Coronary artery (tissue), 2 donors: ENCODE data around the gene CMYA5.

ENCODE experiments used
- DNase-seq: peaks from one replicate; pipeline ENCODE4 v3.0.0-alpha.2; 2017; ENCODE audit warnings: low spot score
- H3K27ac ChIP-seq, 2 donors: fragments of 200-600 bp; sonication (generic); one replicate each; pipeline ENCODE4 v1.5.1; 2016 to 2019
- H3K4me3 ChIP-seq: fragments of 200-600 bp; sonication (generic); 2 replicates; pipeline ENCODE4 v1.5.1; 2016; ENCODE audit warnings: mild to moderate bottlenecking, moderate library complexity
- TF ChIP-seq, protein P1 (sequence below): fragments of 200-600 bp; sonication (generic); IDR thresholded peaks from one replicate; pipeline ENCODE4 v1.5.1; 2019; ENCODE audit warnings: antibody characterized with exemption

Gene CMYA5

DNA sequence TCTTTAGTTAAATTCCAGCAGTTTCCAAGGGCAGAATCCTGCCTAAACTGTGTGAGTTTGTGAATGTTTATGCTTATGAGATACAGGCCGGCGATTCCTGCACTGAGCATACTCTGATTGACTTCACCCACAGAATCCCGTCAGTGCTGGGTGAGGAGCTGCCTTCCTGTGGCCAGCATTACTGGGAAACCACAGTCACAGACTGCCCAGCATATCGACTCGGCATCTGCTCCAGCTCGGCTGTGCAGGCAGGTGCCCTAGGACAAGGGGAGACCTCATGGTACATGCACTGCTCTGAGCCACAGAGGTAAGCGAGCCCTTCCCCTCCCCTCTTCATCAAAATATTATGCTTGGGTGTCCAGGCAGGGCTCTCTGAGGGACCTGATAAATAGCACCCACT, 103.7 kb downstream of the CMYA5 start:
- DNase-seq: no peak
- H3K27ac ChIP-seq: no peak overlapping the region
- TF ChIP-seq, protein P1, sequence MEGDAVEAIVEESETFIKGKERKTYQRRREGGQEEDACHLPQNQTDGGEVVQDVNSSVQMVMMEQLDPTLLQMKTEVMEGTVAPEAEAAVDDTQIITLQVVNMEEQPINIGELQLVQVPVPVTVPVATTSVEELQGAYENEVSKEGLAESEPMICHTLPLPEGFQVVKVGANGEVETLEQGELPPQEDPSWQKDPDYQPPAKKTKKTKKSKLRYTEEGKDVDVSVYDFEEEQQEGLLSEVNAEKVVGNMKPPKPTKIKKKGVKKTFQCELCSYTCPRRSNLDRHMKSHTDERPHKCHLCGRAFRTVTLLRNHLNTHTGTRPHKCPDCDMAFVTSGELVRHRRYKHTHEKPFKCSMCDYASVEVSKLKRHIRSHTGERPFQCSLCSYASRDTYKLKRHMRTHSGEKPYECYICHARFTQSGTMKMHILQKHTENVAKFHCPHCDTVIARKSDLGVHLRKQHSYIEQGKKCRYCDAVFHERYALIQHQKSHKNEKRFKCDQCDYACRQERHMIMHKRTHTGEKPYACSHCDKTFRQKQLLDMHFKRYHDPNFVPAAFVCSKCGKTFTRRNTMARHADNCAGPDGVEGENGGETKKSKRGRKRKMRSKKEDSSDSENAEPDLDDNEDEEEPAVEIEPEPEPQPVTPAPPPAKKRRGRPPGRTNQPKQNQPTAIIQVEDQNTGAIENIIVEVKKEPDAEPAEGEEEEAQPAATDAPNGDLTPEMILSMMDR: no peak

DNA sequence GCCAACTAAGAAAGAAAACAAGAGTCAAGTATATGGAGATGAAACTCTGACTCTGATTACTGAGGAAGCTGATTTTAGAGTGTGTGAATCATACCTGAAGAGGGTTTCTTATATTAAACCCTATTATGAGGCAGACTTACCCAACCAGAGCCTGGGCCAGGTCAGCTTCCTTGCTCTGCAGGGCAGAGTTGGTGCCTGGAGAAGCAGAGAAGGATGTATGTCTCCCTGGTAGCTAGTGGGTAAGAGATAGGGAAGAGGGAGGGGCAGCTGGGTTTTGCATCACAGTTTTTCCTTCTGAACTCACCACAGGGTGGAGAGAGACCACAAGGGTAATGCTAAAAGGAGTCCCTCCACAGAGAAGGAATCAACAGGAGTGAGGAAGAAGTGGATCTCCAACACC, 104.1 kb downstream of the CMYA5 start:
- H3K4me3 ChIP-seq: no peak overlapping the region
- H3K27ac ChIP-seq: no peak overlapping the region
- DNase-seq: no peak
- TF ChIP-seq, protein P1: no peak

More for the DNA sequence above, 103.7 kb downstream of the CMYA5 start:
- H3K4me3 ChIP-seq: no peak overlapping the region

DNA sequence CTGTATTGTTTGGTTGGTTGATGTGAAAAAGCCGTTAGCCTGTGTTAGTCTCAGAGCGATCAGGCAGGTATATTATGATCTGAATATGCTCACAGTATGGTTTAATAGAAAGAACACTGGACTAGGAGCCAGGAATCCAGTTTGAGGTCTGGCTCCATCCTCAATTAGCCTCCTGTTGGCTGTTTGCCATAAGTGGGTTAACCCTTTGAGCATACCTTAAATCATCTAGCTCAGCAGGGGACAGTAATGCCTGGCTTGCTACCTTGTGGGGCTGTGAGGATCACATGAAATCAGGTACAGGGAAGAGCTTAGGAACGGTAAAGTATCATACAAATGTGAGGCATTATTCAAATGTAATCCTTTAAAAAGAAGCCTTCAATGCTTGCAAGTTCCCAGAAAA, 104.7 kb downstream of the CMYA5 start:
- Histone ChIP-seq H3K4me3 (no peak overlapping the region), H3K27ac (no peak overlapping the region)
- TF ChIP-seq, protein P1: no peak
- DNase-seq: no peak

DNA sequence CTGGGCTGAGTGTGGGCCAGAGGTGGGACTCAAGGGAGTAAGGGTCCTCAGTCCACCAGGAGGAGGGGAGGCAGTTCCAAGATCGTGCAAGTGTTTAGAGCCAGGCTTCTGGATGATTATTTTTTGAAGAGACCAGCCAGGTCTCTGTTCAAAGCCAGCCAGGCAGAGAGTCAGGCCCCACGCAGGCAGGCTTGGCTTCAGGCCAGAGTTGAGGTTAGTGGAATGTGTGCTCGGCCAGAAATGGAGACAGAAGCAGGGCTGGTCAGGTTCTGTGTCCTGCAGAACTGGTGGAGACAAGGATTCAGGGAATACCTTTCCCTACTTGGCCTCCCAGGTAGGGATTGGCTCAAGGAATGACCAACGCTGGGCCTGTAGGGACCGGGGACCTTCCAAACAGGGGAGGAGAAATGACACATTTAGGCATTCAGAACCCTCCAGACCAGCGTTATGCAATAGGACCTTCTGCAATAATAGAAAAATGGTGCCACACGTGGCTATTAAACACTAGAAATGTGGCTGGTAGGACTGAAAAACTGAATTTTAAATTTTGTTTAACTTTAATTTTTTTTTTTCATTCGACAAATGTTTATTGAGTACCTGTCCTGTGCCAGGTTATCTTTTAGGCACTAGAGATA, 106.2 kb downstream of the CMYA5 start:
- Histone ChIP-seq H3K4me3 (no peak overlapping the region), H3K27ac (no peak overlapping the region)
- no peak for DNase-seq
- TF ChIP-seq, protein P1: no peak

DNA sequence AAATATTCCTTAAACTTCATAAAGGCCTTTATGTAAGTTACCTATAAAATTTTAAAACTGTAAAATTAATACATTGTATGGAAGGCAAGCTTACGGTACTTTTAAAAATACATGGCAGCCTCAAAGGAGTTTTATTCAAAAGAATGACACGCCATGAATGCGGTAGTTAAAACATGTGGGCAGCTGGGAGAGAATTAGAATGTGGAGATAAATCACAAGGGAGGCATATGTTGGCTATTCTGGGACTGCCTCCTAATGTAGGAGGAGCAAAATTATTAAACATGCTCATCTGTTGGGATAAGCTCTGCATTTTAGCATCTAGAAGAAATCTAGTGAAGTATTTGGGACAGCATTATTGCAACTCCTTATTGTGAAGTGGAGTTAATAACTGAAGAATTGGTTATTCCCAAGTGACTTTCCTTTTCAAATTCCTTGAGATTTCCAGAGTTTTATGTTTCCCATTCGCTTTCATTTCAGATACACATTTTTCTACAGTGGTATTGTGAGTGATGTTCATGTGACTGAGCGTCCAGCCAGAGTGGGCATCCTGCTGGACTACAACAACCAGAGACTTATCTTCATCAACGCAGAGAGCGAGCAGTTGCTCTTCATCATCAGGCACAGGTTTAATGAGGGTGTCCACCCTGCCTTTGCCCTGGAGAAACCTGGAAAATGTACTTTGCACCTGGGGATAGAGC, 109.4 kb downstream of the CMYA5 start:
- no peak overlapping the region for H3K27ac ChIP-seq
- DNase-seq: no peak
- H3K4me3 ChIP-seq: no peak overlapping the region
- TF ChIP-seq, protein P1: no peak

DNA sequence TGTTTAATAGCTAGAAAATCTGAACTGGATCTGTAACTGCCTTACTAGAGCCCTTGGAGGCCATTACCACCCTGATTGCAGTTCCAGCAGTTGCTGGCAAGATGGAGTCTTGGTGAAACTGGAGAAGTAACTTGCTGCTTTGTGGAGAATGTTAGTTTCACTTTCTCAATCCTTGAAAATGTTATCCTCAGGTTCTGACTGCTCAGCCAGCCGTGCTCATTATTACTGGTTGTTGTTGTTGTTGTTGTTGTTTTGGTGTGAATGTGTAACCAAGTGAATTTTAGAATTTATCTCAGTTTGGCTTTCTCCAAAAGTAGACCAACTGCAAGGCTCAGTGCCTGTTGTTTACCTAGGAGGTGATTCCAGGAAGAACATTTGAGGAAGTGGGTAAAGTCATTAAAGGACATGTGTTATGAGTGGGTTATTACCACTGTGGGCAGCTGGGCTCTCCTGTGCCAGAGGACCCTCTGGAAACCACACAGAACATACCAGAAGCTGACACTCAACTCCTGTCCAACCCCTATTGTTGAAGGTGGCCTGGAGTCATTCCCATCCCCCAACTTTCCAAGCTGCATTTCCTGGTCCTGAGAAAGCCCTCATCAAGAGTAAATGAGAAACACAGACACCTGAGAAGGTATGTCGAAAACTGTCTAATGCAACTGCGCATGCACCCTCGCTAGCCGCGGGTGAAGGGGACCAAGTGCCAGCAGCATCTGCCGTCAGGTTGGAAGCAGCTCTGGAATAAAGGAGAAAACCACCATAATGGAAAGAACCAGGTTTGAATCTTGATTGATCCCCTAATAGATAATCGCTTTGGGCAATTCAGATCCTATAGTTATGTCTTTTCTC, 111.6 kb downstream of the CMYA5 start:
- no peak overlapping the region for H3K4me3 ChIP-seq
- no peak overlapping the region for H3K27ac ChIP-seq
- TF ChIP-seq, protein P1: no peak
- DNase-seq: no peak
